Lower lobe of right lung (tissue), 2 donors: Measurements from ENCODE around the gene PMPCA. TPM values are rescaled to one million over a fixed set of nuclear protein-coding genes. Genes with fewer than 3 reads are reported as not detected.

ENCODE experiments used
- ATAC-seq, 2 donors: fragments of 200-7000 bp; cut with Tn5 transposase; one replicate each; pipeline ENCODE4 v1.9.1; 2020 to 2022; ENCODE audit warnings: mild to moderate bottlenecking in 2 of 2, moderate library complexity in 2 of 2
- DNase-seq: peaks from one replicate; pipeline ENCODE4 v3.0.0-alpha.2; 2020
- H3K27ac ChIP-seq: fragments of 200-600 bp; one replicate; pipeline ENCODE4 v1.8.0; 2022
- H3K27me3 ChIP-seq: fragments of 200-600 bp; one replicate; pipeline ENCODE4 v1.8.0; 2022; ENCODE audit warnings: low read depth
- H3K36me3 ChIP-seq: fragments of 200-600 bp; one replicate; pipeline ENCODE4 v1.8.0; 2022; ENCODE audit warnings: mild to moderate bottlenecking
- H3K4me1 ChIP-seq: fragments of 200-600 bp; one replicate; pipeline ENCODE4 v1.8.0; 2022
- H3K4me3 ChIP-seq: fragments of 200-600 bp; one replicate; pipeline ENCODE4 v1.8.0; 2022; ENCODE audit warnings: mild to moderate bottlenecking
- H3K9me3 ChIP-seq: fragments of 200-600 bp; one replicate; pipeline ENCODE4 v1.8.0; 2022
- intact Hi-C: fragments of 100-400 bp; cut with DNase I; formaldehyde crosslinking; loops from one replicate; pipeline ENCODE4 v1.11.0; 2022
- total RNA-seq: library from RNA; stranded (reverse); fragmentation: NEBNext Ultra II Directional; extraction: Animal tissue kit (Norgen Biotek cat#: 25700); gene quantifications from one replicate; pipeline ENCODE4 v1.2.1, GENCODE V29; 2021
- TF ChIP-seq, protein P1 (sequence below): fragments of 200-600 bp; IDR thresholded peaks from one replicate; pipeline ENCODE4 v1.8.0; 2022; ENCODE audit warnings: antibody characterized with exemption, mild to moderate bottlenecking
- donor health status: DM: no; HTN: yes; CAD: no; lungs with severe emphysema.

PMPCA gene
- total RNA-seq, 1 donor from 2014 or later = 43.2 TPM

DNA sequence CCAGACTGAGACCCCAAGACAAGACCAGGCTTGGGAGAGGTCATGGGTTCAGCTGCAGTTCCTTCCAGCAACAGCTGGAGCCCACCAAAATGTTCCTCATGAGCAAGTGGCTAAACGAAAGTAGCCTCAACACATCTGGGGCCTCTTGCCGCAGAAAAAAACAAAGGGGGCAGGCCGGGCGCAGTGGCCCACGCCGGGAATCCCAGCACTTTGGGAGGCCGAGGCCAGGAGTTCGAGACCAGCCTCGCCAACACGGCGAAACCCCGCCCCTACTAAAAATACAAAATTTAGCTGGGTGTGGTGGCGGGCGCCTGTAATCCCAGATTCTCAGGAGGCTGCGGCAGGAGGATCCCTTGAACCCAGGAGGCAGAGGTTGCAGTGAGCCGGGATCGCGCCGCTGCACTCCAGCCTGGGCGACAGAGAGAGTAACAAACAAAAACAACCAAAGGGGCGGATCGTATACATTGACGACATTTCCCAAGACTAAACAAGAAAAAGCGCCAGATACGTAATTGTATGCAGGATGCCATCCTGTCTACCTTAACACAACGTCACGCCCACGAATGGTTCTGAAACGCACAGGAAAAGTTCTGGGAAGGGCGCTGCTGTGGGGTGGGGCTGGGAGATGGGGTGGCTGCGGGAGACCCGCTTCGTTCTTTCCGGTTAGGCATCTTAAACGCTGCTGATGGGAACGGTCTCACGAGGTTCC lies 27.5 kb downstream of the PMPCA start:
- peak overlapping the region; percentile 78 for H3K27ac ChIP-seq
- H3K9me3 ChIP-seq = no peaks in the 10 kb centered on the region
- peaks cover 32% of the 10 kb centered on the region for H3K4me1 ChIP-seq
- H3K36me3 ChIP-seq = peaks cover 38% of the 10 kb centered on the region
- ATAC-seq = no peak
- no peak for DNase-seq
- intact Hi-C loops = no loop called here
- H3K27me3 ChIP-seq = no peaks in the 10 kb centered on the region
- peak overlapping the region; percentile 96 for H3K4me3 ChIP-seq
- TF ChIP-seq, protein P1, sequence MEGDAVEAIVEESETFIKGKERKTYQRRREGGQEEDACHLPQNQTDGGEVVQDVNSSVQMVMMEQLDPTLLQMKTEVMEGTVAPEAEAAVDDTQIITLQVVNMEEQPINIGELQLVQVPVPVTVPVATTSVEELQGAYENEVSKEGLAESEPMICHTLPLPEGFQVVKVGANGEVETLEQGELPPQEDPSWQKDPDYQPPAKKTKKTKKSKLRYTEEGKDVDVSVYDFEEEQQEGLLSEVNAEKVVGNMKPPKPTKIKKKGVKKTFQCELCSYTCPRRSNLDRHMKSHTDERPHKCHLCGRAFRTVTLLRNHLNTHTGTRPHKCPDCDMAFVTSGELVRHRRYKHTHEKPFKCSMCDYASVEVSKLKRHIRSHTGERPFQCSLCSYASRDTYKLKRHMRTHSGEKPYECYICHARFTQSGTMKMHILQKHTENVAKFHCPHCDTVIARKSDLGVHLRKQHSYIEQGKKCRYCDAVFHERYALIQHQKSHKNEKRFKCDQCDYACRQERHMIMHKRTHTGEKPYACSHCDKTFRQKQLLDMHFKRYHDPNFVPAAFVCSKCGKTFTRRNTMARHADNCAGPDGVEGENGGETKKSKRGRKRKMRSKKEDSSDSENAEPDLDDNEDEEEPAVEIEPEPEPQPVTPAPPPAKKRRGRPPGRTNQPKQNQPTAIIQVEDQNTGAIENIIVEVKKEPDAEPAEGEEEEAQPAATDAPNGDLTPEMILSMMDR = no peak

DNA sequence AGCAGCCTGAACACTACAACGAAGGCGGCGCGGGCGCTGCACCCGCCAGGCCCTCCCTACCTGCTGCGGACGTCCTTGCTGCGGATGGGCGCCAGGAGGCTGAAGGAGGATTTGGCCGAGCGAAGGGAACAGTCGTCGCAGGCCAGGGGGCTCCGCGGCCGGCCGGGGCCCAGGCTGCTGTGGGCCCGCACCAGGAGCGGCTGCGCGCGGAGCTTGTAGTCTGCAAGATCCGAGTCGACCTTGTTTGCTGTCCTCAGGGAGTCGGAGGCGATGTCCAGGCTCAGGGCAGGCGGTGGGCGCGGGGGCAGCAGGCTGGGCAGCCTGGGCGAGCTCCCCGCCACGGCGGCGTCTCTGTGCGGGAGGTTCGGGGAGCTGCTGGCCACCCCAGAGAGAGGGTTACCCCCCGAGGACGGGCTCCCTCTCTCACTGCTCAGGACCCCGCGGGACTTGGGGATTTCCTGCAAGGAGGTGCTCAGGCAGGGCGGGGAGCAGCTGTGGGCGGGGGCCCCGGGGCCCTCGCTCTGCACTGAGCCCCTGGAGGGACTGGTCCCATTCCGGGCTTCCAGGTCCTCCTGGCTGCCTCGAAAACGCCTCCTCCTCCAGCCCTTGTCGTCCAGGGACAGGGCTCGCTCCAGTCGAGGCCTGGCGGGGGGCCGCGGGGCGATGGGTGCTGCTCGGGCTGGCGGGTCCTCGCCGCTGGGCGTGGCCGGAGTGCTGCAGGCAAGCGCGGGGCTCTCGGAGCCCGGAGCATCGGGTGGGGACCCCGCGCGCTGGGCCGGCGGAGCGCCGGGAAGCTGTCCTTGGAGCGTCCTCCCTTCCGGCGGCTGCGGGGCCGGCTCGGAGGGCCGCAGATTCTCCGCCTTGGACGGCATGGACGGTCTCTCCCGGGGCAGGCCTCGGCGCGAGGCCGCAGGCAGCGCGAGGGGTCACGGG lies 28.4 kb downstream of the PMPCA start:
- TF ChIP-seq, protein P1 = no peak
- H3K9me3 ChIP-seq = no peaks in the 10 kb centered on the region
- peaks cover 39% of the 10 kb centered on the region for H3K36me3 ChIP-seq
- ATAC-seq = peak; percentile 40 to 44
- no peaks in the 10 kb centered on the region for H3K27me3 ChIP-seq
- peak overlapping the region; percentile 78 for H3K27ac ChIP-seq
- peaks cover 32% of the 10 kb centered on the region for H3K4me1 ChIP-seq
- DNase-seq = no peak
- intact Hi-C loops = no loop called here
- H3K4me3 ChIP-seq = peak overlapping the region; percentile 96

DNA sequence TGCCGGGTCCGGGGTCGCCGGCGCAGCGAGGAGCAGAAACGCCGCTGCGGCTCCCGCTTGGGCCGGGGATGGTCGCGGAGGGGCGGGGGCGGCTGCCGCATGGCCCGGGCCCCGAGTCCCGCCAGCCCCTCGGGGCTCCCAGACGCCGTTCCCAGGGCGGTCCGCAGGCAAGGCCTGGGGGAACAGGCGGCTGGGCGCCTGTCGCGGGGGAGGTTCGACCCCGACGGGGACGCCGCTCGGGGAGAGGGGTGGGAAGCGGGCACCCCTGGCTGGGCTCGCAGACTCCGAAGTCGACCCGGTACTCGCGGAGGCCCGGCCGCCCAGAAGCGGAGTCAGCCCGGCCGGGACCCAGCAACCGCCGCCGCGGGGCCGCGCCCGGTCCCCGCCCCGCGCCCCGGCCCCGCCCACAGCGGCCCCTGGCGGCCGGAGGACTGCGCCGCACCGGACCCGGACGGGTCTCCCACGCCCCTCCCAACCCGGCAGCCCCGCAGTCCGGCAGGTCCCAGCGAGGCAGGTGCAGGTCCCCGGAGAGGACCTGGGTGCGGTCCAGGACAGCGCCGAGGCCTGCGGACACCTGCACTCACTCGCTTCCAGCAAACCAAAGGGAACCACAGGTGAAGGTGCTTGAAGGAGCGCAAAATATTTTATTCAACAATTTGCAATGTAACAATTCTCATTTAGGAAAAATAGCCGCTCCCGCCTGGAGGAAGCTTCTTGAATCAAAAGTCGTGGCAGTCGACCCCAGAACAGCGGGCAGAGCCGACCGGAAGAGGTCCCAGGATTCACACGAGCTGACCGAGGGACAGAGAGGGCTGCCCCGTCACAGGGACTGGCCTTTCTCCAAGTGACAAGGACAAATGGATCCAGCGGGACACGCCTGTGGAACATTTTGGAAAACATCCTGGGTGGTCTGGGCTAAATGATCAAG lies 29.3 kb downstream of the PMPCA start, which contains the start of gene INPP5E:
Gene INPP5E, minus strand, starts transcription at position 365 of the 928 bp plus-strand sequence. CDS start 426 bp downstream, outside the sequence.
- TF ChIP-seq, protein P1 = peak; percentile 63
- DNase-seq = peak; percentile 80
- Histone ChIP-seq H3K4me1 (peaks cover 32% of the 10 kb centered on the region), H3K36me3 (peaks cover 44% of the 10 kb centered on the region), H3K27ac (peak within 1 kb of the TSS; percentile 78), H3K9me3 (no peaks in the 10 kb centered on the region), H3K4me3 (peak within 1 kb of the TSS; percentile 96), H3K27me3 (no peaks in the 10 kb centered on the region)
- intact Hi-C loops = no loop called here
- peak; percentile 90 to 93 for ATAC-seq

DNA sequence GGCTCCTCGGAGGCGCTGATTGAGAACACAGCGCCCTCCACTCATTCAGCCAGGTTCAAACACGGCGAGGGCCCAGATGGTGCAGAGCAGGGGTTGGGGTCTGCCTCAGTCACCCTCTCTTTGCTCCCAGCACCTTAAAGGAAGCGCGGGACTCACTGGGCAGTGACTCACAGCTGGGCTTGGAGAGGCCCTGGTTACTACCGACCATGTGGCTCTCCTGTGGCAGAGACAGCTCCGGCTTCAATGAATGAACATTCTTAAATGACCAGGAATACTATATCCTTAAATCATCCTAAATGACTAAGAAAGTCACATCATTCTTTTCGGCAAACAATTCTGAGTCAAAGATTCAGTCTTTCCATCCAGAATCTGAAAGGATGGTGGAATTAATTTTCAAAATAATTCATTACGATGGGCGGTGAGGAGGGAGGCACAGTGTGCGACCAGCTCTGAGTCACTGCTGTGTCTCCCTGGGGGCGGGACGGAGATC lies 30.8 kb downstream of the PMPCA start:
- no peak for DNase-seq
- H3K27ac ChIP-seq = no peak overlapping the region
- no peak for ATAC-seq
- intact Hi-C loops = no loop called here
- no peak overlapping the region for H3K4me3 ChIP-seq
- no peaks in the 10 kb centered on the region for H3K27me3 ChIP-seq
- peaks cover 59% of the 10 kb centered on the region for H3K36me3 ChIP-seq
- no peaks in the 10 kb centered on the region for H3K9me3 ChIP-seq
- H3K4me1 ChIP-seq = peaks cover 30% of the 10 kb centered on the region
- TF ChIP-seq, protein P1 = no peak
